A549 (cell line): ENCODE data around the gene ITGA11. TPM values are rescaled to one million over a fixed set of nuclear protein-coding genes. Genes with fewer than 3 reads are reported as not detected.

Source experiments
- ATAC-seq, 2 experiments: fragments of 200-7000 bp in 1 of 2; fragments of >200 bp in 1 of 2; cut with Nextera tagmentation in 1 of 2; cut with Tn5 transposase in 1 of 2; 3 replicates each; pipeline versions ENCODE4 v1.8.0 to v1.9.1; 2018 to 2020; ENCODE audit warnings: mild to moderate bottlenecking in 1 of 2, moderate library complexity in 1 of 2
- CTCF ChIA-PET: fragments of 300-600 bp; sonication (Branson Sonifier 250); formaldehyde crosslinking; extraction: SDS; loops from one replicate; lab custom pipeline; 2021; ENCODE audit warnings: antibody characterized with exemption, inconsistent platforms; lab: Yijun Ruan, JAX
- POLR2A ChIA-PET: fragments of 350-600 bp; formaldehyde crosslinking; extraction: SDS; loops from one replicate; lab custom pipeline; 2021; ENCODE audit warnings: antibody characterized with exemption, inconsistent platforms; lab: Yijun Ruan, JAX
- DNase-seq, 2 experiments: peaks; one replicate each; pipeline versions ENCODE4 v3.0.0 to v3.0.0-alpha.2; 2011 to 2016; ENCODE audit warnings: low read depth in 1 of 2, low spot score in 1 of 2
- FAIRE-seq: peaks from 2 replicates; lab custom pipeline; 2011; peaks lifted over from hg19 to GRCh38; lab: Jason Lieb, UNC
- H3K27ac ChIP-seq, 2 experiments: fragments of >200 bp; sonication (Bioruptor Twin); formaldehyde crosslinking; 3 replicates each; pipeline ENCODE4 v1.5.1; 2016 to 2017
- H3K4me1 ChIP-seq: fragments of >200 bp; sonication (Bioruptor Twin); formaldehyde crosslinking; 3 replicates; pipeline ENCODE4 v1.6.1; 2016
- H3K4me2 ChIP-seq: fragments of >200 bp; sonication (Bioruptor Twin); formaldehyde crosslinking; 3 replicates; pipeline ENCODE4 v1.6.1; 2016
- H3K4me3 ChIP-seq: fragments of >200 bp; sonication (Bioruptor Twin); formaldehyde crosslinking; 3 replicates; pipeline ENCODE4 v1.5.1; 2016
- H3K9me3 ChIP-seq: fragments of >200 bp; sonication (Bioruptor Twin); formaldehyde crosslinking; 3 replicates; pipeline ENCODE4 v1.6.1; 2016
- BHLHE40 ChIP-seq: IDR thresholded peaks from 2 replicates; pipeline ENCODE4 v1.6.1; 2012; ENCODE audit warnings: low read depth, low read length, inconsistent platforms
- CBX8 ChIP-seq: fragments of 200-600 bp; sonication (generic); IDR thresholded peaks from 2 replicates; pipeline ENCODE4 v1.6.1; 2016
- CEBPB ChIP-seq, 2 experiments: fragments of >200 bp in 1 of 2; sonication (Bioruptor Twin) in 1 of 2; formaldehyde crosslinking in 1 of 2; IDR thresholded peaks; 2 replicates each; pipeline ENCODE4 v1.6.1; 2012 to 2016
- CHD2 ChIP-seq: fragments of 150-350 bp; IDR thresholded peaks from 2 replicates; pipeline ENCODE4 v1.6.1; 2014; ENCODE audit warnings: low read length; ENCODE audit not compliant: partially characterized antibody
- CHD4 ChIP-seq: fragments of 200-600 bp; sonication (generic); IDR thresholded peaks from 2 replicates; pipeline ENCODE4 v1.6.1; 2016; ENCODE audit warnings: antibody characterized with exemption, mild to moderate bottlenecking, borderline replicate concordance
- E2F6 ChIP-seq: IDR thresholded peaks from 2 replicates; pipeline ENCODE4 v1.6.1; 2012; ENCODE audit warnings: low read depth, borderline replicate concordance
- EHMT2 ChIP-seq: fragments of 200-600 bp; sonication (generic); IDR thresholded peaks from 2 replicates; pipeline ENCODE4 v1.6.1; 2016; ENCODE audit warnings: antibody characterized with exemption, low read depth, mild to moderate bottlenecking, moderate library complexity
- EP300 ChIP-seq, 2 experiments: fragments of >200 bp; sonication (Bioruptor Twin); formaldehyde crosslinking; IDR thresholded peaks; 2 replicates in 1 of 2; 3 replicates in 1 of 2; pipeline ENCODE4 v1.6.1; 2016 to 2017
- ESRRA ChIP-seq: fragments of 150-350 bp; IDR thresholded peaks from 2 replicates; pipeline ENCODE4 v1.6.1; 2014; ENCODE audit warnings: mild to moderate bottlenecking, low read length, borderline replicate concordance
- GATA3 ChIP-seq: IDR thresholded peaks from 2 replicates; pipeline ENCODE4 v1.6.1; 2012; ENCODE audit warnings: borderline replicate concordance
- HDAC2 ChIP-seq: fragments of 200-600 bp; sonication (generic); IDR thresholded peaks from 2 replicates; pipeline ENCODE4 v1.6.1; 2016
- HEYL ChIP-seq: fragments of 250-450 bp; sonication (Bioruptor Pico); IDR thresholded peaks from 2 replicates; pipeline ENCODE4 v1.8.0; 2021; ENCODE audit warnings: mild to moderate bottlenecking, moderate library complexity
- HOXB5 ChIP-seq: fragments of 250-450 bp; sonication (Bioruptor Pico); IDR thresholded peaks from 2 replicates; pipeline ENCODE4 v1.5.0; 2020; ENCODE audit warnings: mild to moderate bottlenecking, moderate library complexity
- JUN ChIP-seq, 2 experiments: fragments of >200 bp; sonication (Bioruptor Twin); formaldehyde crosslinking; IDR thresholded peaks; 2 replicates in 1 of 2; 3 replicates in 1 of 2; pipeline ENCODE4 v1.6.1; 2016 to 2017
- JUNB ChIP-seq: fragments of >200 bp; sonication (Bioruptor Twin); formaldehyde crosslinking; IDR thresholded peaks from 2 replicates; pipeline ENCODE4 v1.6.1; 2016
- KDM5A ChIP-seq: fragments of 200-600 bp; sonication (generic); IDR thresholded peaks from 2 replicates; pipeline ENCODE4 v1.6.1; 2016; ENCODE audit warnings: antibody characterized with exemption, mild to moderate bottlenecking
- MAFK ChIP-seq: fragments of 450-650 bp; IDR thresholded peaks from 2 replicates; pipeline ENCODE4 v1.6.1; 2014; ENCODE audit not compliant: partially characterized antibody
- MYC ChIP-seq: IDR thresholded peaks from 2 replicates; pipeline ENCODE4 v1.6.1; 2012; ENCODE audit warnings: mild to moderate bottlenecking, inconsistent platforms, low read length, improper control_type of control experiment, borderline replicate concordance
- NPAS2 ChIP-seq: fragments of 250-450 bp; sonication (Bioruptor Pico); IDR thresholded peaks from 2 replicates; pipeline ENCODE4 v1.8.0; 2022; ENCODE audit warnings: mild to moderate bottlenecking, moderate library complexity, borderline replicate concordance
- NR3C1 ChIP-seq: fragments of >200 bp; sonication (Bioruptor Twin); formaldehyde crosslinking; IDR thresholded peaks from 3 replicates; pipeline ENCODE4 v1.6.1; 2017
- POLR2A ChIP-seq: IDR thresholded peaks from 2 replicates; pipeline ENCODE4 v1.6.1; 2012; ENCODE audit warnings: mild to moderate bottlenecking, low read length
- POLR2AphosphoS2 ChIP-seq: conservative IDR thresholded peaks from 2 replicates; pipeline ENCODE4 v1.6.1; 2012; ENCODE audit warnings: low read length, improper control_type of control experiment, inconsistent platforms
- RAD21 ChIP-seq, 2 experiments: fragments of >200 bp in 1 of 2; sonication (Bioruptor Twin) in 1 of 2; formaldehyde crosslinking in 1 of 2; IDR thresholded peaks in 1 of 2; conservative IDR thresholded peaks in 1 of 2; 2 replicates in 1 of 2; 3 replicates in 1 of 2; pipeline ENCODE4 v1.6.1; 2012 to 2018; ENCODE audit warnings: inconsistent platforms in 1 of 2
- RFX5 ChIP-seq: fragments of 450-650 bp; IDR thresholded peaks from 2 replicates; pipeline ENCODE4 v1.7.1; 2014; ENCODE audit warnings: antibody characterized with exemption, mild to moderate bottlenecking, moderate library complexity
- SREBF2 ChIP-seq: fragments of 450-650 bp; IDR thresholded peaks from 2 replicates; pipeline ENCODE4 v1.6.1; 2014; ENCODE audit warnings: mild to moderate bottlenecking, moderate library complexity
- ZFP36 ChIP-seq: fragments of 450-650 bp; IDR thresholded peaks from 2 replicates; pipeline ENCODE4 v1.6.1; 2014; ENCODE audit warnings: borderline replicate concordance; ENCODE audit not compliant: partially characterized antibody
- ZSCAN20 ChIP-seq: fragments of 250-450 bp; sonication (Bioruptor Pico); IDR thresholded peaks from 2 replicates; pipeline ENCODE4 v1.8.0; 2022; ENCODE audit warnings: mild to moderate bottlenecking, moderate library complexity
- WGBS: methylation state at CpG from one replicate; pipeline ENCODE4 v1.1.6; 2017; ENCODE audit errors: missing lambda C conversion rate; 5-methylcytosine and 5-hydroxymethylcytosine counted together
- polyA plus RNA-seq, 4 experiments: library from polyadenylated mRNA; depleted of rRNA in 3 of 4; stranded (reverse); fragments of >200 nt; fragmentation: RNase III in 1 of 4; extraction: RNeasy Plus Mini Kit Qiagen cat#74134 plus additional on column Dnase treatment in 1 of 4; gene quantifications; 2 replicates in 3 of 4; 3 replicates in 1 of 4; pipeline ENCODE4 v1.2.3, GENCODE V29; 2011 to 2017
- TF ChIP-seq, protein P1 (sequence below): fragments of 250-450 bp; sonication (Bioruptor Pico); IDR thresholded peaks from 2 replicates; pipeline ENCODE4 v1.5.0; 2021; ENCODE audit warnings: mild to moderate bottlenecking, moderate library complexity, borderline replicate concordance
- TF ChIP-seq, protein P2 (sequence below): fragments of 450-650 bp; IDR thresholded peaks from 2 replicates; pipeline ENCODE4 v1.6.1; 2014; ENCODE audit warnings: antibody characterized with exemption

Gene ITGA11
- polyA plus RNA-seq, 2 of the 4 experiments (the other 2 are of a cell fraction) = 8.3 to 17.2 TPM

DNA sequence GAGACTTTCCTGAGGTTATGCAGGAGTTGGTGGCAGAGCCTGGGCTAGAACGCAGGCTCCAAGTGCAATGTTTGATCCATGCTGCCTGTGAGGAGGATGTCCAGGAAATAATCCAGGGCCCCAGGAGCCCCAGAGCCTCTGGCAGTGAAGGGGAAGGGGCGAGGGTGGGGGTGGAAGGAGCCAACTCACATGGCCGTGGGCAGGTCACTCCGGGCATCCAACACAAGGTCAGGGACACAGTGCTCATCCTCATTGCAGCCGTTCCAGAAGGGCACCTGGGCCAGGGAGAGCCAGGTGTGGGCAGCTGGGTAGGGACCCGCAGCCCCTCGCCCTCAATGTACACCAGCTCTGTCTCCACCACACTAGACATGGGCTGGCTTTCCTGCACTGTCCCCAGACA, 110.7 kb downstream of the ITGA11 start:
- POLR2A ChIA-PET = no interaction called here
- no peak for FAIRE-seq
- no peak overlapping the region for H3K4me3 ChIP-seq
- no peak for DNase-seq
- no peaks in the 10 kb centered on the region for H3K9me3 ChIP-seq
- CTCF ChIA-PET = interaction anchor here (0.8 to 8.1 kb wide), 10 partner anchors 10 to 353 kb away, joined by 3 to 97 read pairs (median 4); no protein-coding TSS in a partner anchor
- TF ChIP-seq ZSCAN20 (CRISPR knock-in tag) (no peak), CEBPB (IDR thresholded peaks at IDR 0.05) (no peak), CHD2 (no peak), MYC (no peak)
- TF ChIP-seq, protein P1, sequence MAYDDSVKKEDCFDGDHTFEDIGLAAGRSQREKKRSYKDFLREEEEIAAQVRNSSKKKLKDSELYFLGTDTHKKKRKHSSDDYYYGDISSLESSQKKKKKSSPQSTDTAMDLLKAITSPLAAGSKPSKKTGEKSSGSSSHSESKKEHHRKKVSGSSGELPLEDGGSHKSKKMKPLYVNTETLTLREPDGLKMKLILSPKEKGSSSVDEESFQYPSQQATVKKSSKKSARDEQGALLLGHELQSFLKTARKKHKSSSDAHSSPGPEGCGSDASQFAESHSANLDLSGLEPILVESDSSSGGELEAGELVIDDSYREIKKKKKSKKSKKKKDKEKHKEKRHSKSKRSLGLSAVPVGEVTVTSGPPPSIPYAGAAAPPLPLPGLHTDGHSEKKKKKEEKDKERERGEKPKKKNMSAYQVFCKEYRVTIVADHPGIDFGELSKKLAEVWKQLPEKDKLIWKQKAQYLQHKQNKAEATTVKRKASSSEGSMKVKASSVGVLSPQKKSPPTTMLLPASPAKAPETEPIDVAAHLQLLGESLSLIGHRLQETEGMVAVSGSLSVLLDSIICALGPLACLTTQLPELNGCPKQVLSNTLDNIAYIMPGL (CRISPR knock-in tag) = no peak
- no peak overlapping the region for H3K27ac ChIP-seq
- no peak for ATAC-seq
- WGBS = 68% methylated on average over 7 of the region's 7 CpGs
- H3K4me2 ChIP-seq = no peak overlapping the region
- H3K4me1 ChIP-seq = no peaks in the 10 kb centered on the region

DNA sequence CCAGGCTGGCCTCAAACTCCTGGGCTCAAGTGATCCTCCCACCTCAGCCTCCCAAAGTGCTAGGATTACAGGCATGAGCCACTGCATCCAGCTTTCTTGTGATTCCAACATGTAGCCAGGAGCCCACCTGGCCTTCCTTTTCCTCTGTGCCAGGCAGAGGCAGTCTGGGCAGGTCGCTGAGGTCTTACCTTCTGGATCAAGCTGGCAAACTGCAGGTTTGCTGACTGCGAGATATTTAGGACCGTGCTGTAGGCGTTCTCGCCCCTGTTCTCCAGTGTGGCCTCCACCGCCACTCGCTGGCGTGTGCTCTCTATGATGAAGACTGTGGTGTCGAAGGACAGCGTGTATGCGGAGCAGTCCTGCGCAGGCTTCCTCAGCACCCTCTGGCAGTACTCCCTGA, 112.0 kb downstream of the ITGA11 start:
- no peaks in the 10 kb centered on the region for H3K9me3 ChIP-seq
- TF ChIP-seq KDM5A = no peak
- TF ChIP-seq NPAS2 (CRISPR knock-in tag) = no peak
- TF ChIP-seq BHLHE40 = no peak
- TF ChIP-seq EHMT2 = no peak
- TF ChIP-seq HEYL (CRISPR knock-in tag) = no peak
- no peak for TF ChIP-seq NR3C1
- TF ChIP-seq E2F6 = no peak
- no peak for TF ChIP-seq HDAC2
- TF ChIP-seq RAD21 (conservative IDR thresholded peaks at IDR 0.05 in 1 of 2, IDR thresholded peaks at IDR 0.05 in 1 of 2) = no peak
- no peak for TF ChIP-seq JUN (IDR thresholded peaks at IDR 0.05)
- TF ChIP-seq JUNB = no peak
- TF ChIP-seq MYC = no peak
- TF ChIP-seq, protein P2, sequence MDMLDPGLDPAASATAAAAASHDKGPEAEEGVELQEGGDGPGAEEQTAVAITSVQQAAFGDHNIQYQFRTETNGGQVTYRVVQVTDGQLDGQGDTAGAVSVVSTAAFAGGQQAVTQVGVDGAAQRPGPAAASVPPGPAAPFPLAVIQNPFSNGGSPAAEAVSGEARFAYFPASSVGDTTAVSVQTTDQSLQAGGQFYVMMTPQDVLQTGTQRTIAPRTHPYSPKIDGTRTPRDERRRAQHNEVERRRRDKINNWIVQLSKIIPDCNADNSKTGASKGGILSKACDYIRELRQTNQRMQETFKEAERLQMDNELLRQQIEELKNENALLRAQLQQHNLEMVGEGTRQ = no peak
- TF ChIP-seq ZFP36 = no peak
- TF ChIP-seq, all 56 proteins: peak for 0
- H3K4me1 ChIP-seq = no peaks in the 10 kb centered on the region
- CTCF ChIA-PET = interaction anchor here (0.9 to 8.1 kb wide), 8 partner anchors 10 to 354 kb away, joined by 3 to 97 read pairs (median 6); no protein-coding TSS in a partner anchor
- no peak overlapping the region for H3K4me3 ChIP-seq
- DNase-seq (no peak), ATAC-seq (no peak), FAIRE-seq (no peak)
- WGBS = 92% methylated on average over 12 of the region's 12 CpGs
- no peak overlapping the region for H3K27ac ChIP-seq
- no peak overlapping the region for H3K4me2 ChIP-seq
- POLR2A ChIA-PET = no interaction called here

DNA sequence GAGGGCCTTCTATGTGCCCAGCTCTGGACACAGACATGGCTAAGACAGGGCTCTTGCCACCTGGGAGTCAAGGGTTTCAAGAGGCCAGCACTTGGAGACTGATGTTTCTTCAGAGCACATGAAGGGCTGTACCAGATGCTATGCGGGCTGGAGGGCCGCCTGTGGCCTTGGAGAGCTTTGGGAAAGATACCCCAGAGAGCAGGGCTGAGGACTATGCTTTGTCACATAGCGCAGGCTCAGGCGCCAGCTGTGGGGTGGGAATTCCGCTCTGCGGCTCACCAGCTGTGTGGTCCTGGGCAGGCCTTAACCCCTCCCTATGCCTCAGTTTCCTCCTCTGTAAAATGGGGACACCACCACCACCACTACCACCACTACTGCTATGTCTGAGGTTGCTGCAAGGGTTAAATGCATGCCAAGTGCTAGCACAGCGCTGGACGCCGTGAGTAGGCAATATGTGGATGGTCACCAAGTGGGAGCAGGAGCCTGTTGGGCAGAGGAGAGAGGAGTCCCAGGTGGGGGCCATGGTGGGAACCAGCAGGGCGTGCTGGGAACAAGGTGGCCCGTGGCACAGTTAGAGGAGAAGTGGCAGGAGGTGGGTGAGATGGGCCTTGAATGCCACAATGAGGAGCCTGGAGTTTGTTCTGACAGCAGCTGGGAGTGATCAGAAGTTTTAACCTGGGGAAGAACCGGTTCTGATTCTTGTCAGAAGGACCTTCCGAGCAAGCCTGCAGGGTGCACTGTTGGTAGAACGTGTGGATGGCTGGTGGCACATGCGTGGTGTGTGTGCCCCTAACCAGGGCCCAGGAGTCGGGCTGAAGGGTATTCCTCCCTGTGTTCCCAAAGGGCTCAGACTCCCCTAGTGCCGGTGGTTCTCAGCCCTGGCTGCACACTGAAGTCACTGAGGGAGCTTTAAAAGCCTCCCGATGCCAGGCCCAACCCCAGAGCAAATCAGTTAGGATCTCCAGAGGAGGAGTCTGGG, 112.7 kb downstream of the ITGA11 start:
- H3K9me3 ChIP-seq = no peaks in the 10 kb centered on the region
- WGBS = 87% methylated on average over 18 of the region's 18 CpGs
- ChIA-PET POLR2A (no interaction called here), CTCF (interaction anchor here (0.9 to 8.1 kb wide), 8 partner anchors 10 to 355 kb away, joined by 3 to 97 read pairs (median 6); no protein-coding TSS in a partner anchor)
- H3K4me3 ChIP-seq = no peak overlapping the region
- H3K4me2 ChIP-seq = no peak overlapping the region
- no peak for ATAC-seq
- no peak for FAIRE-seq
- H3K27ac ChIP-seq = no peak overlapping the region
- DNase-seq = no peak
- no peaks in the 10 kb centered on the region for H3K4me1 ChIP-seq
- TF ChIP-seq RFX5 = no peak
- no peak for TF ChIP-seq SREBF2
- no peak for TF ChIP-seq EP300 (IDR thresholded peaks at IDR 0.05)
- no peak for TF ChIP-seq CBX8
- TF ChIP-seq CHD4 = no peak
- TF ChIP-seq ESRRA = no peak
- TF ChIP-seq RAD21 (conservative IDR thresholded peaks at IDR 0.05 in 1 of 2, IDR thresholded peaks at IDR 0.05 in 1 of 2) = no peak
- no peak for TF ChIP-seq CEBPB (IDR thresholded peaks at IDR 0.05)
- TF ChIP-seq, protein P2 = no peak
- TF ChIP-seq GATA3 = no peak
- TF ChIP-seq POLR2AphosphoS2 = no peak
- no peak for TF ChIP-seq MAFK
- TF ChIP-seq POLR2A = no peak
- no peak for TF ChIP-seq HEYL (CRISPR knock-in tag)
- no peak for TF ChIP-seq ZSCAN20 (CRISPR knock-in tag)
- TF ChIP-seq JUNB = no peak
- no peak for TF ChIP-seq MYC
- no peak for TF ChIP-seq HOXB5 (CRISPR knock-in tag)
